ENCODE results near the gene DCAF10.

GRCh38 chr9:37911271-37911681 lies 110.7 kb downstream of the DCAF10 start:
- TF ChIP-seq EZH2 (IDR thresholded peaks at IDR 0.05) (no peak), POLR2AphosphoS5 (IDR thresholded peaks at IDR 0.05; ENCODE audit: borderline replicate concordance, low read depth, low read length) (no peak)

Data from SK-N-MC (cell line).